GM23248 (cell line): ENCODE results near the gene LPCAT2. TPM values are rescaled to one million over a fixed set of nuclear protein-coding genes. Genes with fewer than 3 reads are reported as not detected.

Experiments used
- DNase-seq: peaks from one replicate; pipeline ENCODE4 v3.0.0-alpha.2; 2015
- H2AFZ ChIP-seq: fragments of 200-600 bp; sonication (generic); 2 replicates; pipeline ENCODE4 v1.6.1; 2016; ENCODE audit warnings: antibody characterized with exemption
- H3F3A ChIP-seq: fragments of 200-600 bp; sonication (generic); 2 replicates; pipeline ENCODE4 v1.6.1; 2016; ENCODE audit warnings: mild to moderate bottlenecking, antibody characterized with exemption, mixed run types; ENCODE audit not compliant: insufficient read depth
- H3K27ac ChIP-seq: fragments of 200-600 bp; sonication (generic); 2 replicates; pipeline ENCODE4 v1.5.1; 2016; ENCODE audit warnings: mild to moderate bottlenecking
- H3K27me3 ChIP-seq: fragments of 200-600 bp; sonication (generic); replicated peaks from 2 replicates; pipeline ENCODE4 v1.6.1; 2016; ENCODE audit warnings: mild to moderate bottlenecking; ENCODE audit not compliant: insufficient read depth
- H3K36me3 ChIP-seq: fragments of 200-600 bp; sonication (generic); 2 replicates; pipeline ENCODE4 v1.6.1; 2016; ENCODE audit warnings: low read depth, mild to moderate bottlenecking
- H3K4me1 ChIP-seq: fragments of 200-600 bp; sonication (generic); 2 replicates; pipeline ENCODE4 v1.6.1; 2016; ENCODE audit warnings: mild to moderate bottlenecking; ENCODE audit not compliant: insufficient read depth
- H3K4me2 ChIP-seq: fragments of 200-600 bp; sonication (generic); one replicate; pipeline ENCODE4 v1.6.1; 2016; ENCODE audit warnings: mild to moderate bottlenecking; ENCODE audit not compliant: unreplicated experiment
- H3K4me3 ChIP-seq: fragments of 200-600 bp; sonication (generic); 2 replicates; pipeline ENCODE4 v1.5.1; 2016; ENCODE audit warnings: mild to moderate bottlenecking
- H3K79me2 ChIP-seq: fragments of 200-600 bp; sonication (generic); 2 replicates; pipeline ENCODE4 v1.6.1; 2016; ENCODE audit warnings: mild to moderate bottlenecking; ENCODE audit not compliant: insufficient read depth
- H3K9ac ChIP-seq: fragments of 200-600 bp; sonication (generic); 2 replicates; pipeline ENCODE4 v1.6.1; 2016; ENCODE audit warnings: mild to moderate bottlenecking
- H3K9me2 ChIP-seq: fragments of 200-600 bp; sonication (generic); 2 replicates; pipeline ENCODE4 v1.6.1; 2016; ENCODE audit warnings: mixed run types, mild to moderate bottlenecking, moderate library complexity; ENCODE audit not compliant: insufficient read depth
- H3K9me3 ChIP-seq: fragments of 200-600 bp; sonication (generic); one replicate; pipeline ENCODE4 v1.6.1; 2017; ENCODE audit warnings: low read depth
- H4K20me1 ChIP-seq: fragments of 200-600 bp; sonication (generic); 2 replicates; pipeline ENCODE4 v1.6.0; 2016; ENCODE audit not compliant: insufficient read depth
- EZH2 ChIP-seq: fragments of 200-600 bp; sonication (generic); IDR thresholded peaks from 2 replicates; pipeline ENCODE4 v1.6.1; 2018; ENCODE audit warnings: antibody characterized with exemption, mild to moderate bottlenecking; ENCODE audit not compliant: insufficient read depth, poor library complexity, severe bottlenecking
- EZH2phosphoT487 ChIP-seq: fragments of 200-600 bp; sonication (generic); IDR thresholded peaks from 2 replicates; pipeline ENCODE4 v1.6.1; 2018; ENCODE audit warnings: antibody characterized with exemption, moderate library complexity, mild to moderate bottlenecking, low read depth; ENCODE audit not compliant: insufficient read depth
- WGBS, 2 experiments: methylation state at CpG; one replicate each; pipeline ENCODE4 v1.1.6; 2015 to 2017; ENCODE audit warnings: low lambda C conversion rate in 2 of 2, low coverage in 1 of 2; ENCODE audit errors: missing lambda C conversion rate in 2 of 2; 5-methylcytosine and 5-hydroxymethylcytosine counted together
- in situ Hi-C: fragments of 300-500 bp; cut with MboI; formaldehyde crosslinking; loops from 2 replicates; pipeline ENCODE4 v1.15.0; 2020
- polyA plus RNA-seq: library from polyadenylated mRNA; unstranded; fragments of >200 nt; fragmentation: Nextera tagmentation; extraction: Ambion mirVana; gene quantifications from 2 replicates; pipeline ENCODE4 v1.2.1, GENCODE V29; 2016
- total RNA-seq: library from RNA; depleted of rRNA; stranded (reverse); fragments of >200 nt; shearing (Covaris generic); gene quantifications from 2 replicates; pipeline ENCODE4 v1.2.3, GENCODE V29; 2014

The LPCAT2 gene
- total and polyA plus RNA-seq, 2 experiments from 2014 or later = 11.4 to 12.4 TPM

- DNase-seq = peak; percentile 66
- in situ Hi-C loops = loop anchor here (5.0 kb wide), 2 partner anchors 76 to 159 kb away; no protein-coding TSS in a partner anchor
- 4 to 10% methylated on average over 2 of the region's 2 CpGs for WGBS, 2 experiments
These were observed 34.6 kb downstream of the LPCAT2 start for GRCh38 chr16:55543472-55543871.

GRCh38 chr16:55552621-55553020 lies 43.7 kb downstream of the LPCAT2 start:
- no peaks in the 10 kb centered on the region; the same call in 1 of the 2 replicates for H3K36me3 ChIP-seq
- peak overlapping the region; percentile 39 for H3K4me2 ChIP-seq
- no peak overlapping the region for H3K4me3 ChIP-seq
- H3K27me3 ChIP-seq = no peaks in the 10 kb centered on the region
- H3F3A ChIP-seq = peaks cover 23% of the 10 kb centered on the region
- no peak overlapping the region for H3K9ac ChIP-seq
- no peaks in the 10 kb centered on the region for H4K20me1 ChIP-seq
- no peaks in the 10 kb centered on the region for H3K9me3 ChIP-seq
- no peak overlapping the region for H2AFZ ChIP-seq
- no peaks in the 10 kb centered on the region for H3K9me2 ChIP-seq
- TF ChIP-seq EZH2phosphoT487 (peak; percentile 95), EZH2 (no peak)
- H3K79me2 ChIP-seq = no peaks in the 10 kb centered on the region
- H3K27ac ChIP-seq = peak overlapping the region; percentile 52
- in situ Hi-C loops = no loop called here
- DNase-seq = peak; percentile 86
- H3K4me1 ChIP-seq = peaks cover 39% of the 10 kb centered on the region

More at GRCh38 chr16:55543472-55543871, 34.6 kb downstream of the LPCAT2 start:
- H3K27me3 ChIP-seq = no peaks in the 10 kb centered on the region
- no peaks in the 10 kb centered on the region for H3K9me3 ChIP-seq
- H3K4me2 ChIP-seq = no peak overlapping the region
- H3K27ac ChIP-seq = no peak overlapping the region
- TF ChIP-seq EZH2 = no peak
- no peak for TF ChIP-seq EZH2phosphoT487
- no peak overlapping the region for H3K4me3 ChIP-seq
- no peaks in the 10 kb centered on the region for H3K9me2 ChIP-seq
- H3K9ac ChIP-seq = no peak overlapping the region
- H4K20me1 ChIP-seq = no peaks in the 10 kb centered on the region
- H3K4me1 ChIP-seq = peaks cover 31% of the 10 kb centered on the region
- no peaks in the 10 kb centered on the region for H3K79me2 ChIP-seq
- H3F3A ChIP-seq = peaks cover 17% of the 10 kb centered on the region; the same call in 1 of the 2 replicates
- H2AFZ ChIP-seq = no peak overlapping the region
- H3K36me3 ChIP-seq = no peaks in the 10 kb centered on the region

- H3K79me2 ChIP-seq = no peaks in the 10 kb centered on the region
- H3K9me3 ChIP-seq = no peaks in the 10 kb centered on the region
- peaks cover 54% of the 10 kb centered on the region for H3K4me1 ChIP-seq
- in situ Hi-C loops = no loop called here
- H3K4me3 ChIP-seq = no peak overlapping the region
- peaks cover 47% of the 10 kb centered on the region for H3F3A ChIP-seq
- H3K9ac ChIP-seq = no peak overlapping the region
- DNase-seq = peak; percentile 77
- 57 to 58% methylated on average over 2 of the region's 2 CpGs for WGBS, 2 experiments
- TF ChIP-seq EZH2 (no peak), EZH2phosphoT487 (no peak)
- H2AFZ ChIP-seq = no peak overlapping the region
- no peaks in the 10 kb centered on the region for H3K9me2 ChIP-seq
- H3K27me3 ChIP-seq = no peaks in the 10 kb centered on the region
- H3K4me2 ChIP-seq = no peak overlapping the region
- H3K27ac ChIP-seq = peak overlapping the region; percentile 37
- no peaks in the 10 kb centered on the region for H4K20me1 ChIP-seq
- no peaks in the 10 kb centered on the region for H3K36me3 ChIP-seq
These were observed 46.6 kb downstream of the LPCAT2 start for GRCh38 chr16:55555436-55555835.

- H3K4me1 ChIP-seq = peaks cover 47% of the 10 kb centered on the region
These were observed 48.3 kb downstream of the LPCAT2 start for GRCh38 chr16:55557186-55557585.

DNA sequence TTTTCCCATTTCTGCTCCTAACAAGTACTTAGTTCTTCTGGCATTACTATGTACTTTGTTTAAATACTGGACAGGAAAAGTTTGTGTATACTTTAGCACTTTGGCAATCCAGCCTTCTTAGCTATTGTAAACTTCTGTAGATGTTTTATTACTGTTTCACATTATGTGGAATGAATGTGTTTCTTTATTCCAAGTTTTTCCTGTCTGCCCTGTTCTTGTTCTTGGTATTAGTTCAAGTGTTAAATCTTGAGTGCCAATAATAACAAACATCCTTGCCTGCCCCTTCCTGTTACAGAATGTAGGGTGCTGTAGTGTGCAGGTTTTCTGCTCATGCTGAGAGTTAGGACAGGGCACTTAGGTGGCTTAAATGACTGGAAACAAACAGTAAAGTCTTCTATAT lies 50.4 kb downstream of the LPCAT2 start:
- peaks cover 55% of the 10 kb centered on the region for H3F3A ChIP-seq
- H3K79me2 ChIP-seq = no peaks in the 10 kb centered on the region
- no peaks in the 10 kb centered on the region for H4K20me1 ChIP-seq
- no peaks in the 10 kb centered on the region for H3K27me3 ChIP-seq
- H3K9ac ChIP-seq = no peak overlapping the region
- H3K4me3 ChIP-seq = no peak overlapping the region
- no peak overlapping the region for H2AFZ ChIP-seq
- H3K9me2 ChIP-seq = no peaks in the 10 kb centered on the region
- H3K36me3 ChIP-seq = no peaks in the 10 kb centered on the region
- TF ChIP-seq EZH2phosphoT487 (no peak), EZH2 (no peak)
- in situ Hi-C loops = no loop called here
- H3K4me2 ChIP-seq = peak overlapping the region; percentile 30
- no peak overlapping the region for H3K27ac ChIP-seq
- H3K4me1 ChIP-seq = peaks cover 52% of the 10 kb centered on the region
- H3K9me3 ChIP-seq = no peaks in the 10 kb centered on the region
- DNase-seq = peak; percentile 13

More at GRCh38 chr16:55557186-55557585, 48.3 kb downstream of the LPCAT2 start:
- Histone ChIP-seq H3K27me3 (no peaks in the 10 kb centered on the region), H3K9me2 (no peaks in the 10 kb centered on the region), H2AFZ (no peak overlapping the region), H3F3A (peaks cover 41% of the 10 kb centered on the region), H3K9me3 (no peaks in the 10 kb centered on the region), H3K4me2 (no peak overlapping the region), H3K36me3 (no peaks in the 10 kb centered on the region), H3K27ac (no peak overlapping the region), H3K9ac (no peak overlapping the region), H3K4me3 (no peak overlapping the region), H4K20me1 (no peaks in the 10 kb centered on the region), H3K79me2 (no peaks in the 10 kb centered on the region)
- no peak for TF ChIP-seq EZH2phosphoT487
- no peak for TF ChIP-seq EZH2
- in situ Hi-C loops = no loop called here
- DNase-seq = no peak
